ENCODE measurements around the gene ZBTB37.

ZBTB37 gene

GRCh38 chr1:173894189-173894588 is 26.0 kb downstream of the ZBTB37 start:
- H3K79me2 ChIP-seq (ENCODE audit: insufficient read depth, low read length), result no peaks in the 10 kb centered on the region
- TF ChIP-seq EZH2 (IDR thresholded peaks at IDR 0.05; ENCODE audit: borderline replicate concordance, low read length) (no peak), CTCF (IDR thresholded peaks at IDR 0.05; ENCODE audit: low read length) (no peak)
- H3K9me2 ChIP-seq (ENCODE audit: low read depth, low read length), result no peaks in the 10 kb centered on the region

GRCh38 chr1:173900427-173900826 is 32.2 kb downstream of the ZBTB37 start:
- Histone ChIP-seq H3K9me3 (ENCODE audit: low read length) (no peaks in the 10 kb centered on the region), H3K36me3 (ENCODE audit: insufficient read depth, low read length) (no peaks in the 10 kb centered on the region), H3K4me2 (ENCODE audit: low read length) (no peak overlapping the region), H3F3A (ENCODE audit: insufficient read depth, low read length) (no peaks in the 10 kb centered on the region), H3K27me3 (ENCODE audit: insufficient read depth, low read length) (no peaks in the 10 kb centered on the region), H3K9ac (ENCODE audit: low read length) (no peak overlapping the region), H3K27ac (ENCODE audit: low read depth, low read length, poor library complexity, severe bottlenecking) (no peak overlapping the region), H3K9me2 (ENCODE audit: low read depth, low read length) (no peaks in the 10 kb centered on the region), H4K20me1 (ENCODE audit: insufficient read depth, low read length) (no peaks in the 10 kb centered on the region), H2AFZ (ENCODE audit: low read length) (no peak overlapping the region), H3K79me2 (ENCODE audit: insufficient read depth, low read length) (no peaks in the 10 kb centered on the region), H3K4me1 (ENCODE audit: insufficient read depth, low read length, severe bottlenecking) (no peaks in the 10 kb centered on the region), H3K4me3 (ENCODE audit: low read depth, low read length, poor library complexity, severe bottlenecking) (no peak overlapping the region)
- TF ChIP-seq CTCF (IDR thresholded peaks at IDR 0.05; ENCODE audit: low read length) (no peak), EZH2 (IDR thresholded peaks at IDR 0.05; ENCODE audit: borderline replicate concordance, low read length) (no peak)

More at GRCh38 chr1:173894189-173894588, 26.0 kb downstream of the ZBTB37 start:
- no peak overlapping the region for H3K9ac ChIP-seq (ENCODE audit: low read length)
- no peak overlapping the region for H3K4me2 ChIP-seq (ENCODE audit: low read length)
- no peaks in the 10 kb centered on the region for H3K27me3 ChIP-seq (ENCODE audit: insufficient read depth, low read length)
- H3K27ac ChIP-seq (ENCODE audit: low read depth, low read length, poor library complexity, severe bottlenecking), result no peak overlapping the region
- H3F3A ChIP-seq (ENCODE audit: insufficient read depth, low read length), result no peaks in the 10 kb centered on the region
- no peak overlapping the region for H2AFZ ChIP-seq (ENCODE audit: low read length)
- no peaks in the 10 kb centered on the region for H4K20me1 ChIP-seq (ENCODE audit: insufficient read depth, low read length)
- 0 out of 2 replicates have a peak, but pooled peaks cover 4% of the 10 kb centered on the region for H3K36me3 ChIP-seq (ENCODE audit: insufficient read depth, low read length)
- no peaks in the 10 kb centered on the region for H3K4me1 ChIP-seq (ENCODE audit: insufficient read depth, low read length, severe bottlenecking)
- no peak overlapping the region for H3K4me3 ChIP-seq (ENCODE audit: low read depth, low read length, poor library complexity, severe bottlenecking)
- no peaks in the 10 kb centered on the region for H3K9me3 ChIP-seq (ENCODE audit: low read length)

GRCh38 chr1:173900992-173901391 is 32.8 kb downstream of the ZBTB37 start:
- H3K4me1 ChIP-seq (ENCODE audit: insufficient read depth, low read length, severe bottlenecking), result no peaks in the 10 kb centered on the region
- H3K79me2 ChIP-seq (ENCODE audit: insufficient read depth, low read length), result no peaks in the 10 kb centered on the region
- H3K4me3 ChIP-seq (ENCODE audit: low read depth, low read length, poor library complexity, severe bottlenecking), result no peak overlapping the region
- no peak for TF ChIP-seq EZH2 (IDR thresholded peaks at IDR 0.05; ENCODE audit: borderline replicate concordance, low read length)
- TF ChIP-seq CTCF (IDR thresholded peaks at IDR 0.05; ENCODE audit: low read length), result no peak
- no peaks in the 10 kb centered on the region for H3K9me2 ChIP-seq (ENCODE audit: low read depth, low read length)
- H3K9ac ChIP-seq (ENCODE audit: low read length), result no peak overlapping the region
- H3K36me3 ChIP-seq (ENCODE audit: insufficient read depth, low read length), result no peaks in the 10 kb centered on the region
- H2AFZ ChIP-seq (ENCODE audit: low read length), result no peak overlapping the region
- H3K9me3 ChIP-seq (ENCODE audit: low read length), result no peaks in the 10 kb centered on the region
- no peaks in the 10 kb centered on the region for H3K27me3 ChIP-seq (ENCODE audit: insufficient read depth, low read length)
- no peaks in the 10 kb centered on the region for H3F3A ChIP-seq (ENCODE audit: insufficient read depth, low read length)
- H3K4me2 ChIP-seq (ENCODE audit: low read length), result no peak overlapping the region
- no peaks in the 10 kb centered on the region for H4K20me1 ChIP-seq (ENCODE audit: insufficient read depth, low read length)
- no peak overlapping the region for H3K27ac ChIP-seq (ENCODE audit: low read depth, low read length, poor library complexity, severe bottlenecking)

Data from OCI-LY1 (cell line).